NCI-H748 (cell line): ENCODE results near the gene SEMA5A.

ENCODE experiments used
- DNase-seq: peaks from one replicate; lab custom pipeline; 2025; ENCODE audit not compliant: unreplicated experiment; lab: John Stamatoyannopoulos, UW

SEMA5A gene

GRCh38 chr5:9547122-9547947 lies 1.5 kb upstream of the SEMA5A start:
- DNase-seq, result no peak

GRCh38 chr5:9545136-9545991 lies 511 bp downstream of the SEMA5A start:
- DNase-seq, result peak; percentile 80

GRCh38 chr5:9544502-9545135 lies 1.3 kb downstream of the SEMA5A start:
- DNase-seq, result peak; percentile 96

GRCh38 chr5:9544056-9544455 lies 1.8 kb downstream of the SEMA5A start:
- no peak for DNase-seq

GRCh38 chr5:9543311-9543920 lies 2.5 kb downstream of the SEMA5A start:
- DNase-seq, result no peak

- DNase-seq, result no peak
Observed at GRCh38 chr5:9540791-9541190, 5.1 kb downstream of the SEMA5A start.

- DNase-seq, result no peak
Observed at GRCh38 chr5:9538504-9538903, 7.4 kb downstream of the SEMA5A start.

- DNase-seq, result no peak
Observed at GRCh38 chr5:9537223-9538141, 8.4 kb downstream of the SEMA5A start.

GRCh38 chr5:9536717-9537116 lies 9.2 kb downstream of the SEMA5A start:
- DNase-seq, result no peak

GRCh38 chr5:9534881-9535517 lies 10.9 kb downstream of the SEMA5A start:
- no peak for DNase-seq

GRCh38 chr5:9533562-9534364 lies 12.1 kb downstream of the SEMA5A start:
- DNase-seq, result no peak

- no peak for DNase-seq
Observed at GRCh38 chr5:9533096-9533495, 12.8 kb downstream of the SEMA5A start.

- DNase-seq, result no peak
Observed at GRCh38 chr5:9529513-9529912, 16.4 kb downstream of the SEMA5A start.

GRCh38 chr5:9529041-9529480 lies 16.8 kb downstream of the SEMA5A start:
- no peak for DNase-seq

- DNase-seq, result peak; percentile 66
Observed at GRCh38 chr5:9524941-9525340, 20.9 kb downstream of the SEMA5A start.

GRCh38 chr5:9523090-9523823 lies 22.6 kb downstream of the SEMA5A start:
- DNase-seq, result peak; percentile 85

- DNase-seq, result no peak
Observed at GRCh38 chr5:9519537-9519936, 26.3 kb downstream of the SEMA5A start.

- no peak for DNase-seq
Observed at GRCh38 chr5:9516591-9516990, 29.3 kb downstream of the SEMA5A start.
